NCI-H2029 treated with DMSO at 0.1 percent for 48 hours (cell line): ENCODE measurements around the gene MAST4.
A peak's percentile ranks its signal among the peaks of the same experiment; 100 is the strongest.
"Not testable (repeated sequence)": the region's sequence is repeated elsewhere in the genome, so short reads cannot be mapped to it uniquely, and the experiment has no call there.

Source experiments
- DNase-seq: peaks from one replicate; lab custom pipeline; 2025; lab: John Stamatoyannopoulos, UW

MAST4 gene

DNA sequence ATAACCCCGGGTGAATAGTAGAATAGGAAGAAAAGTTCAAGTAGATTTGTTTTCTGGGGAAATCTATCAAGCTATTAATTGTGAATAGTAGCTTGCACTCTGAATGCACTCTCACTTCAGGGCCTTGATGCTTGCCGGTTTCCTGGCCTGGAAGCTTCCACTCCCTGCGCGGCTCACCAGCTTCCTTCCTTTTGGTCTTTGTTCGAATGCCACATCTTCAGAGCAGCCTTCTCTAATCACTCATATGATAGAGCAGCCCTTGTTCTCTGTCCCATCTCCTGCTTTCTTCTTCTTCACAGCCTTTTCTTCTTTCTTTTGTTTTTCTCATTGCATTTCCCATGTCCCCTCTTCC lies 146.7 kb downstream of the MAST4 start:
- DNase-seq: no peak

GRCh38 chr5:66743344-66743743 lies 147.2 kb downstream of the MAST4 start:
- DNase-seq: no peak

DNA sequence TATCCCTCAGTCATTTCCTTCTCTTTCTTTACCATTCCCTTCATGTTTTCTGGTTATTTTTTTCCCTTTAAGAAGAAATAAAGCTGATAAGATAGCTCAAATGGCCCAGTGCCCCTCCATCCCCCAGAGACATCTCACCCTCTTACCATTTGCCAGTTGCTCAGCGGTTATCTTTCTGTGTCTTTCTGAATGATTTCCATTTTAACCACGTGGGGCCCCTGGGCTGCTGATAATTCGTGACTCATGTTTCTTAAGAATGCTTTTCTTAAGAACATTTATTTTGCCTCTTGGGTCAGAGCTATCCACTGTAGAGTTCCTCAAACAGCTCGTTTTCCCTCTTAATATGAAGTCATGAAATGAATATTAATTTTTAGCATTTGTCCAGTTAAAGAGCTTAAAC lies 147.8 kb downstream of the MAST4 start:
- no peak for DNase-seq

DNA sequence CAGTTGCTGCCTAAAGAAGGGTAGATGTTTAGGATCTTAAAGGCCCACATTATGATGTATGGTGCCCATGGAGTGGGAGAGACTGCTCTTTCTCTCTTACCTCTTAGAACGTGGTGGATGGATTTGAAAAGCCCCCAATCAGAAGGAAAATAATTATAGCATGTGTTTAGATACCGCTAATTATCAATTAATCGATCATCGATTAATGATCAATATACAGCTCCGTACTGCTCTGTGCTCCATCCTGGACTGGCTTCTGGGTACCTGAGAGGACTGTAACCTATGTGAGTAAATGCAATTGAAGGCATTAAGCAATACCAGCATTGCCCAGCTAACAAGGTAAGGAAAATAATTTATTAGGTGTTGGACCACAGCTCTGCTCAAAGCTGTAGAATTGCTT lies 149.1 kb downstream of the MAST4 start:
- DNase-seq: no peak

GRCh38 chr5:66747607-66748006 lies 151.4 kb downstream of the MAST4 start:
- no peak for DNase-seq

- not testable (repeated sequence) for DNase-seq
Measured at GRCh38 chr5:66752668-66753067, 156.5 kb downstream of the MAST4 start.

GRCh38 chr5:66757219-66757833 lies 161.1 kb downstream of the MAST4 start:
- DNase-seq: peak; percentile 43

DNA sequence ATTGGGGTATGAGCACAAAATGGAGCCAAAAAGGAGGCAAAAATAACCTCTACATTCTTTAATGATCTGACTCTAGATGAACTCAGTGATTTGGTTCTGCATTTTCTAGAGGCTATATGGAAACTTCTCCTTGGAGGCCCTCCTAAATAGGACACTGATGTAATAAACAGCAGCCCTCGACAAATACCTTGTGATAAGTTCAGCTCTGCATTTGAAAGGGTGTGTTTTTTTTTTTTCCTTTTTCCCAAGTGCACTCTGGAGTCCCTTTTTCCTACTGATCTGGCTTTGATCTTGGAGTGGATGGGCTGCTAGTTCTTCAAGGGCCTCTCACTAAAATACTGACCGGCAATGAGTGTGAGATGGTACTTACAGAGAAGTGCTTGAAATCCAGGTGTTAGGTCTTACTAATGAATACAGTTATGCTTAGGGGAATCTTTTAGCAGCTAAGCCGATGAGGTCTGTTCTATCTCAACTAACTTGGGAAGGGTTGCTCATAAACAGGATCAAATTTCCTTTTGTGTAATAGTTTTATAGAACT lies 161.7 kb downstream of the MAST4 start:
- no peak for DNase-seq

DNA sequence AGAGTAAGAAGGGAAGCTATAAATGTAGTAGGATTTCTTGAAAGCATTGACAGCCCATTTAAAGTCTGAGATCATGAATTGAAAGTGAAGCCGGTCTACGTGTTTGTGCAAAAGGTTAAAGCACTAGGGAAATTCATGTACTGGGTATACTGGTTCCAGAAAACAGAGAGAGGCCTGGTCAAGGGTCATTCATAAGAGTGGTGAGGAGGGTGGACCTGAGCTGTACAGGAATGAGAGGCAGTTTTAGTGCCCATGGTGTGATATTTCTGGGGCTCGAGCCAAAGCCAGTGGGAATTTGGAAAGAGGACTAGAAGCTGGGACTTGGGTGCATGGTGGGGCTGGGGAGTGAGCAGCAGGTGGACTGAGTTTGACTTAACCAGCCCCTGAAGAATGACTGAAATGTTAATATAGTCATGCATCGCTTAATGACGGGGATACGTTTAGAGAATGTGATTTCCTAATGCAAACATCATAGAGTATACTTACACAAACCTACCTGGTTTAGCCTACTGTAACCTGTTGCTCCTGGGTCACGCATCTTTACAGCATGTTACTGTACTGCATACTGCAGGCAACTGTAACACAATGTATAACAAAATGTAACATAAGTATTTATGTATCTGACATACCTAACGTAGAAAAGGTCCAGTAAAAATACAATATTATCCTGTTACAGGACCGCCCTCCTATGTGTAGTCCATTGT lies 173.0 kb downstream of the MAST4 start:
- DNase-seq: no peak

- no peak for DNase-seq
Measured at GRCh38 chr5:66769839-66770617, 173.8 kb downstream of the MAST4 start.

GRCh38 chr5:66777868-66778267 lies 181.7 kb downstream of the MAST4 start:
- no peak for DNase-seq

- DNase-seq: no peak
Measured at GRCh38 chr5:66779528-66779927, 183.3 kb downstream of the MAST4 start.

- no peak for DNase-seq
Measured at GRCh38 chr5:66788556-66788955, 192.4 kb downstream of the MAST4 start.

DNA sequence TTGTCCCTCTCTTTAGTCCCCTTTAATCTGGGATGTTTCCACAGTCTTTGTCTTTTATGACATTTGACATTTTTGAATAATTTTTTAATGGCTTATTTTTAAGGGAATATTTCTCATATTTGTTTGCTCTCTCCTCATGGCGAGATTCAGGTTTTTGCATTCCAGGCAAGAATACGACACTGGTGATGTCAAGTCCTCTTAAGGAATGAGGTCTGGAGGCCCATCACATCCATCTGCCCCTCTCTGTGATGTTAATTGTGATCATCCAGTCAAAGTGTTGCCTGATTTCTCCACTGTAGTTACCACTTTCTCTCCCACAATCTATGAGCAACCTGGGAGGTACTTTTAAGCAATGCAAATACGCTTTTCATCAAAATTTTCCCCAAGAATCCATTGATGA lies 193.2 kb downstream of the MAST4 start:
- no peak for DNase-seq

DNA sequence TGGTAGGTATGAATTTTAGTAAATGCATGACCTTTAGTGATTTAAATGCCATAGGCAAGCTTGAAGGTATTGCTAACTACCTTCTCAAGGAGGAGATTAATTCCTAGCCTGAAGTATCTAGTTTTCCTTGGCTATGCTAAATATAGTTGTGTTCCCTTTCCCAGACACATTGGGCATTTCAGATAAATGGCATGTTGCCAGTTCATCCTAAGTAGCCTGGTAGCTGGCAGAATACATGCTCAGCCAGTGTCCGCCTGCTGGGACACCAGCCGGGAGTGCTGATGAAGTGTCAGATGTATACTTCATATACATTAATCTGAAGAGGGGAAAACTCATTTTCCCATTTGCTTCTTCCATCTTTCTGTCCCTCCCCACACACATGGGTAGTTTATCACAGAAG lies 196.9 kb downstream of the MAST4 start:
- DNase-seq: no peak

DNA sequence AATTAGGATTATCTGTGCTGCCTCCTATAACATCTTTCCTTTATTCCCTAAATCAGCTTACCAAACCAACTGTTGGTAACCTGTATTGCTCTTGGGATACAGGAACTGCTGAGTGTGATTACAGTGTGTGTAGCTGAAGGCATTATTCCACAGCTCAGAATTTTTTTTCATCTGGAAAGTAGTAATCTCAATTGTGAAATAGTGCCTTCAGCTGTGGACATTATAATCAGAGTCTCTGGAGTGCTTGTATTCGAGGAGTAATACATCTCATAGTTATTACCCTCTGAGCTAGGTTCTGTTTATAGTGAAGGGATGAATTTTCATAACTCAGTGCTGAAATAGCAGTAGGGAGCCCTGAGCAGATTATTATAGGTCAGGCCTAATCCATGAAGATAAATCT lies 199.5 kb downstream of the MAST4 start:
- no peak for DNase-seq

DNA sequence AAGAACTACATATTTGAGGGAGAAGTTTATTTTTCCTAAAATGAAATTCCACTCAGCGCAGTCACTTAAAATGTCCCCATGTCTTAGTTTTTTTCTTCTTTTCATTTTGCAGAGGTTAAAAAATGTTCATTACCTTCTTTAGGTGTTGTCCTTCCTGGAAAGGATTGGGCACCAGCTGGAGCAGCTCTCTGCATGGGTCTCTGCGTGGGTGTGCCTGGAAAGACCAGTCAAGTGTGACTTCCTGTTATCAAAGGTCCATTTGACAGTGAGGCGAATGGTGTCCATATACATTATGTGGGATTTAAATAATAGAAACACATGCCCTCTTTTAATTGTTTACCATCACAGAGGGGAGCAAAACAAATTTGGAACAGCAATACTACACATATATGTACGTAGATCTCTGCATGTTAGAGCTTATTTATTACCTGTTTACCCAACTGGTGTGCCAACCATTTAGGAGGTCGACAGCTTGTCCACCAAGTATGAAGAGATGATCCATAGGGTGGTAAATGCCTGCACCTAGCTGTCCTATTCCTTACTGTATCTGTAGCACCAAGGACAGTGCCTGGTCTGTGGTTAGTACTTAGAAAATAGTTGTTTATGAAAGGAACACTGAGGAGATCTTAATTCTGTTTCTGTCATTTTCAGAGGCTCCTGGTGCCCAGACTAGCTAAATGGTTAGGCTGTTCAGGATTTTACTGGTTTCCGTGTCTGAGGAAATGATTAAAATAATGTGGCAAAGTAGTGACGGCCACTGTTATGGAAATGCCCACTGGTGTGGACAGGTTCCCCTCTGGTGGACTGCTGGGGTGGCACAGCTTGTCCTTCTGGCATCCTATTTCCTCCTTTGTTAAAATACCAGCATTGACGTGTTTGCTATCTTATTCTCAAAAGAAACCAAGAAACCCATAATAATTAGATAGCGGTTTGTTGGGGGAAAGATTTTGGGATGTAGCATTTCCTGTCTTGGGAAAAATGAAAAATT lies 200.4 kb downstream of the MAST4 start:
- peak; percentile 67 for DNase-seq

- no peak for DNase-seq
Measured at GRCh38 chr5:66802941-66803340, 206.7 kb downstream of the MAST4 start.

- no peak for DNase-seq
Measured at GRCh38 chr5:66805514-66806430, 209.6 kb downstream of the MAST4 start.

DNA sequence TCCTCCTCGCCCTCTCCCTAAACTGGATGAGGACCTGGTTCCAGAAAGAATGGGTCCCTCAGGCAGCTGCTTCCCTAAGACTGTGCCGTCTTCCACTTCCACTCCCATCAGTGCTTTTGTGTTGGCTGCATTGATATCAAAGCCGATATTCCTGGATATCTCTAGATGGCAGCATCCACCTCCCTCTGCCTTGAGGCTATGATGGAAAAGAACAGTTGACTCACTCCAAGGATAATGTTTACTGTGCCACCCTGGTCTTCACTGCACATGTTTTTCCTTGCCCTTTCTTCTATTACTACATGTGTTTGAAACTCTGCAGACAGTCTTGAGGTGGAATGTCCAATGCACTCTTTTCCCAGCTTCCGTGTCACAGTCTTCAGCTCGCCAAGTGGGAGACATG lies 211.6 kb downstream of the MAST4 start:
- DNase-seq: no peak

DNA sequence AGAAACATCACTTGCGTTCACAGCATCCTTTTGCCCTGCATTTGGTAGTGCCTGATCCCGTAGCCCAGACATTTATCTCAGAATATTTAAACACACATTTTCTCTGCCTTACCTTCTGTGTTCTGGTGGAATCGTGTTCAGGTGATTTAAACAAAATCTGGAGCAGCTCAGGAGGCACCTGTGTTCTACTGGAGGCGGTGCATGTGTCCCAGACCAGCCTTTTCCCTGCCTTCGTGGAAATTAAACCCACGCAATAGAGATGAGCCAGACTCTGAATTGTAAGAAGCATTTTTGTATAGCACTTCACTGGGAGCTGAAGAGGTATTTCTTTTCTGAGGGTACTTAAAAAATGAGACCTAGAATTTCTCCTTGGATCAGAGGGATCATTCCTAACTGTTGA lies 212.5 kb downstream of the MAST4 start:
- DNase-seq: no peak
